Amniotic epithelial cell (primary cell): ENCODE measurements around the gene PROSER3.
"Not testable (repeated sequence)": the region's sequence is repeated elsewhere in the genome, so short reads cannot be mapped to it uniquely, and the experiment has no call there.

Source experiments
- DNase-seq: peaks from one replicate; pipeline ENCODE4 v3.0.0-alpha.2; 2010; ENCODE audit warnings: low read depth

Gene PROSER3

DNA sequence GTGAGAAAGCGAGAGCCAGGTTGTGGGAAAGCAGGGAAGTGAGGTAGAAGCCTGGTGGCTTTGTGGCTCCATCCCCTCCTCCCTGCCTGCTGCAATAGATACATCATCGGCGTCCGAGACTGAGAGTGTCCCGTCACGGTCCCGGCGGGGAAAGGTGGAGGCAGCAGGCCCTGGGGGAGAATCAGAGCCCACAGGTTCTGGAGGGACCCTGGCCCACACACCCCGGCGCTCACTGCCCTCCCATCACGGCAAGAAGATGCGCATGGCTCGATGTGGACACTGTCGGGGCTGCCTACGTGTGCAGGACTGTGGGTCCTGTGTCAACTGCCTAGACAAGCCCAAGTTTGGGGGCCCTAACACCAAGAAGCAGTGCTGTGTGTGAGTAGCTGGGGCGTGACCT is 35.1 kb upstream of the PROSER3 start:
- no peak for DNase-seq

DNA sequence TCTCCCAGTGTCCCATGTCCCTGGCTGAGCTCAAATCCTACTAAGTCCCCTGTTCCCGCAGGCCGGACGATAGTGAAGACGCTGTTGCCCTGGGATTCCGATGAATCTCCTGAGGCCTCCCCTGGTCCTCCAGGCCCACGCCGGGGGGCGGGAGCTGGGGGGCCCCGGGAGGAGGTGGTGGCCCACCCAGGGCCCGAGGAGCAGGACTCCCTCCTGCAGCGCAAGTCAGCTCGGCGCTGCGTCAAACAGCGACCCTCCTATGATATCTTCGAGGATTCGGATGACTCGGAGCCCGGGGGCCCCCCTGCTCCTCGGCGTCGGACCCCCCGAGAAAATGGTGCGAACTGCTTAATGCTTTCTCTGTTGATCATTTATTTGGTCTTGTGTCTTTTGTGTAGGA is 34.3 kb upstream of the PROSER3 start:
- no peak for DNase-seq

DNA sequence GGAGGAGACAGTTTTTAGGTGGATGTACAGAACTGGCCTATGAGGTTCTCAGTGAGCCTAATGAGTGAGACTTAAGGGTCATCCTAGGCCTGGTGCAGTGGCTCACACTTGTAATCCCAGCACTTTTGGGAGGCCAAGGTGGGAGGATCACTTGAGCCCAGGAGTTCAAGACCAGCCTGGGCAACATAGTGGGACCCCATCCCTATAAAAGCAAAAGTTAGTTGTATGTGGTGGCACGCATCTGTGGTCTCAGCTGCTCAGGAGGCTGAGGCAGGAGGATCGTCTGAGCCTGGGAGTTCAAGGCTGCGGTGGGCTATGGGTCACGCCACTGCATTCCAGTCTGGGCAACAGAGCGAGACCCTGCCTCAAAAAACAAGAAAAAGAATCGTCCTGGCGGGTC is 33.8 kb upstream of the PROSER3 start:
- DNase-seq, result not testable (repeated sequence)

DNA sequence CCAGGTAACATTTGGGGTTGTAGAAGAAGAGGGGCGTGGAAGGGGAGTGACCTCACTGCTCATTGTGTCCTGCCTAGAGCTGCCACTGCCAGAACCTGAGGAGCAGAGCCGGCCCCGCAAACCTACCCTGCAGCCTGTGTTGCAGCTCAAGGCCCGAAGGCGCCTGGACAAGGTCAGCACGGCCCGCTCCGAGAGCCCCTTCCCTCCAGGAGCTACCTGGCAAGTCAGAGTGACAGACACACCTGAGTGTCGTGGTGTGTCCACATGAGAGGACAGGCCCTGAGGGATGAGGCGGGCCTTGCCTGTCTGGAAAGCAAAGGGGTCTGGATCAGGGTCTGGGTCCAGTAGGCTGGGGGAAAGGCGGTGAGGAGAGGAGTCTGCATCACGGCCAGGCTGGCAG is 33.4 kb upstream of the PROSER3 start:
- no peak for DNase-seq

DNA sequence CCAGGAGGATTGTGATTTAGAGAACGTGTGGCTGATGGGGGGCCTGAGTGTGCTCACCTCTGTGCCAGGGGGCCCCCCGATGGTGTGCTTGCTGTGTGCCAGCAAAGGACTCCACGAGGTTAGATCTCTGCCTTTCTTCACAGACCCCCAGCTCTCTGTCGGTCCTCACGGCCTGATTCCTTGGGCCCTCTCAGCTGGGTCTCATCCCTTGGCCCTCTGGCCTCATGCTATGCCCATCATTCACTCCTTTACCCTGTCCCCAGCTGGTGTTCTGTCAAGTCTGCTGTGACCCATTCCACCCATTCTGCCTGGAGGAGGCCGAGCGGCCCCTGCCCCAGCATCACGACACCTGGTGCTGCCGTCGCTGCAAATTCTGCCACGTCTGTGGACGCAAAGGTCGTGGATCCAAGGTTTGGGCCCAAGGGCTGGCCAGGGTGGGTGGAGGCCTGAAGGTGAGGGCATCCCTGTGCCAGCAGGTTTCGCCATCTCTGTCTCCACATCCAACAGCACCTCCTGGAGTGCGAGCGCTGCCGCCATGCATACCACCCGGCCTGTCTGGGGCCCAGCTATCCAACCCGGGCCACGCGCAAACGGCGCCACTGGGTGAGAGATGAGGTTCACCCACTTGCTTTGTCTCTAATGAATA is 32.6 kb upstream of the PROSER3 start:
- no peak for DNase-seq

DNA sequence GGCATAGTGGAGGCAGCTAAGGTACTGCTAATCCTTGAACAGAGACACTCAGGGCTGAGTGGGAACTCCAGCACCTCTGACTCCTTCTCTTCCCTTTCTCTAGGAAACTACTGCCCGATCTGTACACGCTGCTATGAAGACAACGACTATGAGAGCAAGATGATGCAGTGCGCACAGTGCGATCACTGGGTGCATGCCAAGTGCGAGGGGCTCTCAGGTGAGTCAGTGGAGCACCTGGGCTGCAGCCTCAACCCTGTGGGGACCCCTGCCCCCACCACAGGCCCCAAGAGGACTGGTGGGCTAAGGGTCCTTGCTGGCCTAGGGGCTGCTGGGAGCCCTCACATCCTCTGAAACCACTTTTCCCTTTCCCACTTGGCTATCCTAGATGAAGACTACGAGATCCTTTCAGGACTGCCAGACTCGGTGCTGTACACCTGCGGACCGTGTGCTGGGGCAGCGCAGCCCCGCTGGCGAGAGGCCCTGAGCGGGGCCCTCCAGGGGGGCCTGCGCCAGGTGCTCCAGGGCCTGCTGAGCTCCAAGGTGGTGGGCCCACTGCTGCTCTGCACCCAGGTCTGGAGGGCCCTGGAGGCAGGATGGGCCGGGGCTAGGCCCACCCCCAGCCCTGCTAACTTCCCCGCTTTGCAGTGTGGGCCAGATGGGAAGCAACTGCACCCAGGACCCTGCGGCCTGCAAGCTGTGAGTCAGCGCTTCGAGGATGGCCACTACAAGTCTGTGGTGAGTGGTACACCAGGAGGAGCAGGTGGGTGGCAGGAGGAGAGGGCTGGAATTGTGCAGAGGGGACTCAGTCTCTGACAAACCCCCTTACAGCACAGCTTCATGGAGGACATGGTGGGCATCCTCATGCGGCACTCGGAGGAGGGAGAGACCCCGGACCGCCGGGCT is 30.7 kb upstream of the PROSER3 start:
- no peak for DNase-seq

DNA sequence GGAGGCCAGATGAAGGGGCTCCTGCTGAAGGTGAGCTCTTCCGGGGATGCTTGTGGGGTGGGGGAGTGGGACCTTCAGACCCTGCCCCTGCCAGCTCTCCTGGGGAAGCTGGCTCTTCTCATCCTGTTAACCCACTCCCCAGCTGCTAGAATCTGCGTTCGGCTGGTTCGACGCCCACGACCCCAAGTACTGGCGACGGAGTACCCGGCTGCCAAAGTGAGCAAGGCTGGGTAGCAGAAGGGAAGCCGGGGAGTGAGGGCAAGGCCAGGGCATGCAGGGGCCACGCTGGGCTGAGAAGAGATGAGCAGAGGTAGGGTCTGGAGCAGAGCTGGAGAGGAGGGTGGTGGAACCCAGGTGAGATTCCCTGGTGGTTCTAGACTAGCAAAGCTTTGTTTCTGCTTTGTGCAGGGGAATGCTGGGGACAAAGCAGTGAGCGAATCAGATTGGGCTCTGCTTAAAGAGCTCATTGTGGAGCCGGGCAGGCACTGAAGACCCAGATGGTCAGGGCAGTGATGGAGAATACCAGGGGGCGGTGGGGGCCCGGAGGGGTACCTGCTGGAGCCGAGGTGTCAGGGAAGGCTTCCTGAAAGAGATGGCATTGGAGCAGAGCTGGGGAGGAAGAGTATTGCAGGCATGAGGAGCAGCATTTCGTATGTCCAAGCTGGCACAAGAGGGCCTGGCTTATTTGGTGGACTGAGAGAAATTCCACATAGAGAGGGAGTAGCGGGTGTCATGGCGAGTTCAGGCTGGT is 29.8 kb upstream of the PROSER3 start:
- no peak for DNase-seq

DNA sequence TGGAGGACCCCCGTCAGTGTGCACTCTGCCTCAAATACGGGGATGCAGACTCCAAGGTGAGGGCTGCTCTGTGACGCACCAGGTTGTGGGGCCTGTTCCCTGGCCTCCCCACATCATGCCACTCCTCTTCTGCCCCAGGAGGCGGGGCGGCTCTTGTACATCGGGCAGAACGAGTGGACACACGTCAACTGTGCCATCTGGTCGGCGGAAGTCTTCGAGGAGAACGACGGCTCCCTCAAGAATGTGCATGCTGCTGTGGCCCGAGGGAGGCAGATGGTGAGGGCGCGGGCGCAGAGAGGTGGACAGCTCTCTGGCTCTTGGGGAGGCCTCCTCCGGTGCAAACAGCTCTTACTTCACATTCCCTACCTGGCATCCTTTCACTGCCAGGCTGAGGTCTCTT is 29.0 kb upstream of the PROSER3 start:
- DNase-seq, result no peak

DNA sequence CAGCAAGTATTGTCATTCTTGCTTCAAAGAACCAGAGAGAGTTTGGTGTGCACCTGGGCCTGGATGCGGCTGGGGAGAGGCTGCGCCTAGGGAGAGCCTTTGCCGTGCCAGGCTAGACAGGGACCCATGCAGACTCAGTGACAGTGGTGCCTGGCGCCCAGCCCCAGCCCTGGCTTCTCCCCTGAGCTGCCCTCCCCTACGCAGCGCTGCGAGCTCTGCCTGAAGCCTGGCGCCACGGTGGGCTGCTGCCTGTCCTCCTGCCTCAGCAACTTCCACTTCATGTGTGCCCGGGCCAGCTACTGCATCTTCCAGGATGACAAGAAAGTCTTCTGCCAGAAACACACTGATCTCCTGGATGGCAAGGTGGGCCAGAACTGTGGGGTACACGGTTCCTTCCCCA is 28.2 kb upstream of the PROSER3 start:
- no peak for DNase-seq

DNA sequence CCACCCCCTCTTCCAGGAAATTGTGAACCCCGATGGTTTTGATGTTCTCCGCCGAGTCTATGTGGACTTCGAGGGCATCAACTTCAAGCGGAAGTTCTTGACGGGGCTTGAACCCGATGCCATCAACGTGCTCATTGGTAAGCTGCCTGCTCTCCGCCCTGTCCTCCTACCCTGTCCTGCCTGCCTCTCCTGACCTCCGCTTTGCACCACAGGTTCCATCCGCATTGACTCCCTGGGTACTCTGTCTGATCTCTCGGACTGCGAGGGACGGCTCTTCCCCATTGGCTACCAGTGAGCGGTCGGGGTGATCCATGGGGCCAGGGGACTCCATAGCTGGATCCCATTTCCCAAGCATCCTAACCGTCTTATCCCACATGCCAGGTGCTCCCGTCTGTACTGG is 27.6 kb upstream of the PROSER3 start:
- DNase-seq, result no peak

DNA sequence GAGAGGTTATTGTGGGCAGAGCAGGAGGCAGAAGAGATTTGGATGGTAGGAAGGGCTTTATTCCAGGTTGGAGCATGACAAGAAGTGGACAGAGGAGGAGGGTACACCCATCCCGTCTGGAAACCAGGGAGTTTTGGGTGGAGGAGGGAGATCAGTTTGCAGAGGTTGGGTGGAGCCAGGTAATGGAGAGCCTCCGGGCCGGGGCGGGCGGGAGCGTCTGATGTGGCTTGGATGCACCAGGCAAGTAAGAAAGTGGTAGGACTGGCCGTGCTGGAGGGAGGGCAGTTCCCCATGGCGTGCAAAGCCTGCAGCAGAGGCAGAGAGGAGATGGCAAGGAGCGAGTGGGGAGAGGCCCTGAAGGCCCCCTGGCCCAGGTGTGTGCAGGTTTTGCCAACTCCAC is 26.6 kb upstream of the PROSER3 start:
- no peak for DNase-seq

DNA sequence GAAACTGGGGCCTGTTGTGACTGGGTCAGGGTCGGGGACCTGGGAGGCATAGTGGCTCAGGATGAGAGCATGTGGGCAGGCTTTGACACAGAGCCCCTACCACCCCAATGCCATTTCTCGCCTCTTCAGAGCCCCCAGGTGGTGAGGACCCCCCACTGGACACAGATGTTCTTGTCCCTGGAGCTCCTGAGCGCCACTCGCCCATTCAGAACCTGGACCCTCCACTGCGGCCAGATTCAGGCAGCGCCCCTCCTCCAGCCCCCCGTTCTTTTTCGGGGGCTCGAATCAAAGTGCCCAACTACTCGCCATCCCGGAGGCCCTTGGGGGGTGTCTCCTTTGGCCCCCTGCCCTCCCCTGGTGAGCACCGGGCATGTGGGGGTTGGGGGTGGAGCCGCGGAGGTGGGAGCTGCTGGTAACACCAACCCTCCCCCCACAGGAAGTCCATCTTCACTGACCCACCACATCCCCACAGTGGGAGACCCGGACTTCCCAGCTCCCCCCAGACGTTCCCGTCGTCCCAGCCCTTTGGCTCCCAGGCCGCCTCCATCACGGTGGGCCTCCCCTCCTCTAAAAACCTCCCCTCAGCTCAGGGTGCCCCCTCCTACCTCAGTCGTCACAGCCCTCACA is 26.1 kb upstream of the PROSER3 start:
- DNase-seq, result no peak

DNA sequence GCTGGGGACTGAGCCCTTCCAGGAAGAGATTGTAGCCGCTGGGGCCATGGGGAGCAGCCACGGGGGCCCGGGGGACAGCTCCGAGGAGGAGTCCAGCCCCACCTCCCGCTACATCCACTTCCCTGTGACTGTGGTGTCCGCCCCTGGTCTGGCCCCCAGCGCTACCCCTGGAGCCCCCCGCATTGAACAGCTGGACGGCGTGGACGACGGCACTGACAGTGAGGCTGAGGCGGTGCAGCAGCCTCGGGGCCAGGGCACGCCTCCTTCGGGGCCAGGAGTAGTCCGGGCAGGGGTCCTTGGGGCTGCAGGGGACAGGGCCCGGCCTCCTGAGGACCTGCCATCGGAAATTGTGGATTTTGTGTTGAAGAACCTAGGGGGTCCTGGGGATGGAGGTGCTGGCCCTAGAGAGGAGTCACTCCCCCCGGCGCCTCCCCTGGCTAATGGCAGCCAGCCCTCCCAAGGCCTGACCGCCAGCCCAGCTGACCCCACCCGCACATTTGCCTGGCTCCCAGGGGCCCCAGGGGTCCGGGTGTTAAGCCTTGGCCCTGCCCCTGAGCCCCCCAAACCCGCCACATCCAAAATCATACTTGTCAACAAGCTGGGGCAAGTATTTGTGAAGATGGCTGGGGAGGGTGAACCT is 25.3 kb upstream of the PROSER3 start:
- no peak for DNase-seq

DNA sequence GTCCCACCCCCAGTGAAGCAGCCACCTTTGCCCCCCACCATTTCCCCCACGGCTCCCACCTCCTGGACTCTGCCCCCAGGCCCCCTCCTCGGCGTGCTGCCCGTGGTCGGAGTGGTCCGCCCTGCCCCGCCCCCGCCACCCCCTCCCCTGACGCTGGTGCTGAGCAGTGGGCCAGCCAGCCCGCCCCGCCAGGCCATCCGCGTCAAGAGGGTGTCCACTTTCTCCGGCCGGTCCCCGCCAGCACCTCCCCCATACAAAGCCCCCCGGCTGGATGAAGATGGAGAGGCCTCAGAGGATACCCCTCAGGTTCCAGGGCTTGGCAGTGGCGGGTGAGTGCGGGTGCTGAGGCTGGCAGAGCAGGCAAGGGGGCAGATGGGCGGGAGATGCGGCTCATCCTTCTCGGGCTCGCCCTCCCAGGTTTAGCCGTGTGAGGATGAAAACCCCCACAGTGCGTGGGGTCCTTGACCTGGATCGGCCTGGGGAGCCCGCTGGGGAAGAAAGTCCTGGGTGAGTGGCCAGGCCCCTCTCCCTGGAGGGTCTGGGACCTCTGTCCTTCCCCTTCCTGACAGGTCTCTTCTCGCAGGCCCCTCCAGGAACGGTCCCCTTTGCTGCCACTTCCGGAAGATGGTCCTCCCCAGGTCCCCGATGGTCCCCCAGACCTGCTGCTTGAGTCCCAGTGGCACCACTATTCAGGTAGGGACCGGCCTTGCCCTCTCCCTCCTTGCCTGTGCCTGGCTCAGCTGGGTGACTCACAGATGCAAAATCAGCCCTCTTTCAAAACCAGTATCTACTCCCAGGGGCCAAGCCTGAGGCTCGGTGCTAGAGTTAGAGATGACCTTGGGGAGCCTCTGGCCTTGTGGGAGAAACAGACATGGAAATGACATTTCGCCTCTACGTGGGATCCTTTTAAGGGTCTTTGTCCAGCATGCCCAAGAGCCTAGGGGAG is 24.5 kb upstream of the PROSER3 start:
- no peak for DNase-seq

DNA sequence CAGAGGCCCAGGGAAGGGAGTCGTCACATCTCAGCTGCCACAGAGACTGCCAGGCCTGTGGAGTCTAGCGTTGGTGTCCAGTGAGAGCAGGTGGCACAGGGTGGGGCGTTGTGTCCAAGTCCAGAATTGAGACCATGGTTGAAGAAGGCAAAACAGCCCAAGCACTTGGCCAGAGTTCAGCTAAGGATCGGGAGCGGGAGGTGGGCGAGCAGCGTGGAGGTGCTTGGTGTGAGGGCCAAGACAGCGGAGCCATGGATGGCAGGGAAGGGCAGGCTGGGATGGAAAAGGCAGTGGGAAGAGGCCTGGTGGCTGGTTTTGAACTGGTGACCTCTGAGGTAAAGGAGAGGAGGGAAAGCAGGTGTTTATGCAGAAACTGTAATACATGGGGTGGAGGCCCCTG is 23.7 kb upstream of the PROSER3 start:
- DNase-seq, result no peak

DNA sequence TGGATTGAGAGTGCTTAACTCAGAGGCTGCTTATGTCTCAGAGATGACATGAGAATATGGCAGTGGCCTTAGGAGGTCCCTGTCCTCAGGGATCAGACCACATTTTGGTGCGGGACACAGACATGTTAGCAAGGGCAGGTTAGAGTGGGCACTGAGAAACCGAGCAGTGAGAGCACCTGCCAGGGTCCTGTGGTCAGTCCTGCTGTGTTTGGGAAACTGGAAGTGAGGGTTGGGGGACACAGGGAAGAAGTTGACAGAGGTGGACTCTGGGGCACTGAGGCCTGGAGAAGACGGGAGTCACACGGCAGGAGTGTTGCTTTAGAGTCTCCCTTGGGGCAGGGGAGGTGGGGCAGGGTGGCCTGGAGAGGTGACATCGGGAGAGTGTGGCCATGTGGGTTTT is 23.1 kb upstream of the PROSER3 start:
- no peak for DNase-seq

DNA sequence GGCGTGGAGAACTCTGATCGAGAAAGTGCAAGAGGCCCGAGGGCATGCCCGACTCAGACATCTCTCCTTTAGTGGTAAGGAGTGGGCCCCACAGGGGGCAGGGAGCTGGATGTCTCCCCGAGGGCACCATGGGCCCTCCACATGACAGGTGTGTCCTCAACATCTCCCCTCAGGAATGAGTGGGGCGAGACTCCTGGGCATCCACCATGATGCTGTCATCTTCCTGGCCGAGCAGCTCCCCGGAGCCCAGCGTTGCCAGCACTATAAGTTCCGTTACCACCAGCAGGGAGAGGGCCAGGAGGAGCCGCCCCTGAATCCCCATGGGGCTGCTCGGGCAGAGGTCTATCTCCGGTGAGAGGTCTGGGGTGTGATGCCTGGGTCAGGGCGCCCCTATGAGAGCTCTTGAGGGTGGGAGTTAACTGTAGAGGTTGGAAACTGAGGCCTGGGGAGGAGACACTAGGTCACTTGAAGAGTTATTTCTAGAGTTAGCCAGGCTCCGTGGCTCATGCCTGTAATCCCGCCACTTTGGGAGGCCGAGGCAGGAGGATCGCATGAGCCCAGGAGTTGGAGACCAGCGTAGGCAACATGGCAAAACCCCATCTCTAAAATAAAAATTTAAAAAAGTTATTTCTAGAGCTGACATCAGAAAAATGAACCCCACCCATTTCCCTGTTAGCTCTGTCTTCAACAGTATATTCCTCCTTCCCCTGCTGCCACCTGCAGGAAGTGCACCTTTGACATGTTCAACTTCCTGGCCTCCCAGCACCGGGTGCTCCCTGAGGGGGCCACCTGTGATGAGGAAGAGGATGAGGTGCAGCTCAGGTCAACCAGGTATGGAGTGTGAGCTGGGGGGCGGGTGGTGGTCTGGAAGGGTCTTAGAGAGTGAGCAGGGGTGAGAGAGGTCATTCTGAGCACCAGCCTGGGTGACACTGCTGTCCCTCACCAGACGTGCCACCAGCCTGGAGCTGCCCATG is 20.8 kb upstream of the PROSER3 start:
- DNase-seq, result no peak

DNA sequence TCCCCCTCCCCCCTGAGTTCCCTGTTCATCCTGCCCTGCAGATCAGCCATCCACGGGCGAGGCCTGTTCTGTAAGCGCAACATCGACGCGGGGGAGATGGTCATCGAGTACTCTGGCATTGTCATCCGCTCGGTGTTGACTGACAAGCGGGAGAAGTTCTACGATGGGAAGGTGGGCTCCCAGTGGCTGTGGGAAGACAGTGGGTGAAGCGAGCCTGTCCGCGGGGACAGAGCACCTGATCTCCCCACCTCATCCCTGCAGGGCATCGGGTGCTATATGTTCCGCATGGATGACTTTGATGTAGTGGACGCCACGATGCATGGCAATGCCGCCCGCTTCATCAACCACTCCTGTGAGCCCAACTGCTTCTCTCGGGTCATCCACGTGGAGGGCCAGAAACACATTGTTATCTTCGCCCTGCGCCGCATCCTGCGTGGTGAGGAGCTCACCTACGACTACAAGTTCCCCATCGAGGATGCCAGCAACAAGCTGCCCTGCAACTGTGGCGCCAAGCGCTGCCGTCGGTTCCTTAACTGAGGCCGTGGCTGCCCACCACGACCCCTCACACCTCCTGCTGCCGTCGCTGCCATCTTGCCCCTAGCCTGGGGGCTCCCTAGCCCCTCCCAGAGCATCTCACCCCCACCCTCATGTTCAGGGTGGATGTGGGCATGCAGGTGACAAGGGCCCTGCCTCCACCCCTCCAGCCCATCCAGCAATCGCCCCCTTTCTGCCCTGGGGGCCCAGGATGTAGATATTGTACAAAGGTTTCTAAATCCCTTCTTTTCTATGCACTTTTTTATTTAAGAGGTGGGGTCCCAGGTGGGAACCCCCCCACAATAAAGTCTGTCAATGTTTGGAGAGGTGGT is 19.7 kb upstream of the PROSER3 start:
- no peak for DNase-seq

DNA sequence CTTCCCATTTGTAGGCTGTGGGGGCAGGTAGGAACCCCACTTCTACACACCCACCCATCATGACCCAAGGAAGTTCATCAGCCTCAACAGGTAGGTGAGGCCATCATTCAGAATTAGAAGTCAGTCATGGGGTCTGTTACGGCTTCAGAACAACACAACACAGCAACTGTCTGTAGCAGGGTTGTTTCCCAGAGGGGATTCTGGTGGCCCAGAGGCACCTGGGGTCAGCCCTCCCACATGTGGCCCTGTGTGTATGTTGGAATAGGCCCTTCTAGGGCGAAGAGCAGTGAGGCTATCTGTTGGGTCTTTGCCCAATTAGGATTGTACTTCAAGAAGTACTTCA is 19.1 kb upstream of the PROSER3 start:
- no peak for DNase-seq
